A673 (cell line): Measurements from ENCODE around the gene ANKRD13B.

Experiments used
- CTCF ChIP-seq: fragments of 300-800, 200-600 bp; sonication (generic); conservative IDR thresholded peaks from 2 replicates; pipeline ENCODE4 v1.5.1; 2017; ENCODE audit warnings: low read depth, mild to moderate bottlenecking, antibody characterized with exemption, low read length, moderate library complexity, mixed read lengths
- EZH2 ChIP-seq: fragments of 200-600 bp; sonication (generic); IDR thresholded peaks from 2 replicates; pipeline ENCODE4 v1.6.1; 2017; ENCODE audit warnings: borderline replicate concordance, low read depth, mild to moderate bottlenecking, mixed read lengths, antibody characterized with exemption, low read length; ENCODE audit not compliant: poor library complexity, severe bottlenecking

DNA sequence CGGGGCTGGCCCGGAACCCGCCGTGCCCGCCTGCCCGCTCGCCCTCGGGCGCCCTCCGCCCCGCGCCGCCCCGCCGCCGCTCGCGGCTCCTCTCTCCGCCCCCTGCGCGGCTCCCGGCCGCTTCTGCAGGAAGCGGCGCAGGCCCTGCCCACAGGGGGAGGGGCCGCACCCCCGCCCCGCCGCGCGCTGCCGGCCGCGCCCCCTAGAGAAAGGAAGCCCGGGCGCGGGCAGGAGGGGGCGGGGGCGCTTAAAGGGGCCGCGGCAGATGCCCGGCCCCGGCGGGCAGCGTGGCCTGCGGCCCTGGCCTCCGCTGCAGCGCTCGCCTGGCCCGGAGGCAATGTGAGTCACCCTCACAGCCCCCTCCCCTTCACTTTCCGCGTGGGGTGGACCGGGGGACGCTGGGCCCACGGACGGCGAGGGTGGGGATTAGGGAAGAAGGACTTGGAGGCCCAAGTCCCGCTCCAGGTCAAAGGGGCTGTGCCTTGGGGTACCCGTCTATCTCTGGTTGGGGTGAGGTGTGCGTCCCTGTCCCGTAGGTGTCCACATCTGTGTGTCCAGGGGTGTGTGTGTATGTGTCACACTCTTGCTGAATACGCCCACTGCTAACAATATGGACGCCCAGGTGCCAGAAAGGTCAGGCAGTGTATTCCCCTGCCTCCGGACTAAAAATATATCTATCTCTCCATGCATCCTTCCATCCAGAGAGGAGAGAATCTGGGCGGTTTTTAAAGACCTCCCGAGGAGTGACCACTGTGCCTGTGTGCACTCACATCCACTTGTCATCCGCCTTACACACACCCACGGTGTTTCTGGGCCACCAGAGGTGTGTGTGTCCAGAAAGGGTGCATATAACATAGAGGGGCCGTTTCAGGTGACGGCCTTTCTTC is 3.2 kb upstream of the ANKRD13B start, which contains the start of gene GIT1:
- no peak for TF ChIP-seq CTCF
- TF ChIP-seq EZH2 = no peak
